ENCODE results near the gene HS6ST3.

HS6ST3 gene

GRCh38 chr13:96381681-96382080 is 291.8 kb downstream of the HS6ST3 start:
- H3K4me3 ChIP-seq (ENCODE audit: low read length): no peak overlapping the region
- no peaks in the 10 kb centered on the region for H3K79me2 ChIP-seq (ENCODE audit: control insufficient read depth, low read length)
- H3K9me3 ChIP-seq (ENCODE audit: control insufficient read depth, insufficient read depth, low read length): no peaks in the 10 kb centered on the region
- no peaks in the 10 kb centered on the region for H3K4me1 ChIP-seq (ENCODE audit: control insufficient read depth, low read length)
- H3K36me3 ChIP-seq (ENCODE audit: control insufficient read depth, low read length): no peaks in the 10 kb centered on the region
- H3K4me2 ChIP-seq (ENCODE audit: low read length): no peak overlapping the region
- H3K27ac ChIP-seq (ENCODE audit: low read depth, low read length): no peak overlapping the region
- no peaks in the 10 kb centered on the region for H3F3A ChIP-seq (ENCODE audit: control insufficient read depth, insufficient read depth)
- H4K20me1 ChIP-seq (ENCODE audit: control insufficient read depth, insufficient read depth, low read depth, low read length): no peaks in the 10 kb centered on the region
- no peak for TF ChIP-seq CTCF (IDR thresholded peaks at IDR 0.05; ENCODE audit: low read depth, low read length, poor library complexity, severe bottlenecking)
- TF ChIP-seq EZH2phosphoT487 (IDR thresholded peaks at IDR 0.05; ENCODE audit: borderline replicate concordance, low read length): no peak
- no peaks in the 10 kb centered on the region for H3K9me2 ChIP-seq (replicated peaks; ENCODE audit: control insufficient read depth, low read length)
- H3K27me3 ChIP-seq (ENCODE audit: control insufficient read depth, low read length): no peaks in the 10 kb centered on the region

- H3F3A ChIP-seq (ENCODE audit: control insufficient read depth, insufficient read depth): no peaks in the 10 kb centered on the region
- H3K79me2 ChIP-seq (ENCODE audit: control insufficient read depth, low read length): no peaks in the 10 kb centered on the region
- no peaks in the 10 kb centered on the region for H4K20me1 ChIP-seq (ENCODE audit: control insufficient read depth, insufficient read depth, low read depth, low read length)
- no peak overlapping the region for H3K27ac ChIP-seq (ENCODE audit: low read depth, low read length)
- no peaks in the 10 kb centered on the region for H3K9me3 ChIP-seq (ENCODE audit: control insufficient read depth, insufficient read depth, low read length)
- no peak overlapping the region for H3K4me2 ChIP-seq (ENCODE audit: low read length)
- H3K4me3 ChIP-seq (ENCODE audit: low read length): no peak overlapping the region
- no peaks in the 10 kb centered on the region for H3K27me3 ChIP-seq (ENCODE audit: control insufficient read depth, low read length)
- no peaks in the 10 kb centered on the region for H3K9me2 ChIP-seq (replicated peaks; ENCODE audit: control insufficient read depth, low read length)
- no peaks in the 10 kb centered on the region for H3K36me3 ChIP-seq (ENCODE audit: control insufficient read depth, low read length)
- no peaks in the 10 kb centered on the region for H3K4me1 ChIP-seq (ENCODE audit: control insufficient read depth, low read length)
- TF ChIP-seq EZH2phosphoT487 (IDR thresholded peaks at IDR 0.05; ENCODE audit: borderline replicate concordance, low read length) (no peak), CTCF (IDR thresholded peaks at IDR 0.05; ENCODE audit: low read depth, low read length, poor library complexity, severe bottlenecking) (no peak)
Observed at GRCh38 chr13:96388598-96388997, 298.7 kb downstream of the HS6ST3 start.

- no peaks in the 10 kb centered on the region for H3K9me3 ChIP-seq (ENCODE audit: control insufficient read depth, insufficient read depth, low read length)
- H3K36me3 ChIP-seq (ENCODE audit: control insufficient read depth, low read length): no peaks in the 10 kb centered on the region
- no peaks in the 10 kb centered on the region for H3K79me2 ChIP-seq (ENCODE audit: control insufficient read depth, low read length)
- H3K27me3 ChIP-seq (ENCODE audit: control insufficient read depth, low read length): no peaks in the 10 kb centered on the region
- H3K4me2 ChIP-seq (ENCODE audit: low read length): no peak overlapping the region
- no peak overlapping the region for H3K4me3 ChIP-seq (ENCODE audit: low read length)
- H4K20me1 ChIP-seq (ENCODE audit: control insufficient read depth, insufficient read depth, low read depth, low read length): no peaks in the 10 kb centered on the region
- H3K9me2 ChIP-seq (replicated peaks; ENCODE audit: control insufficient read depth, low read length): no peaks in the 10 kb centered on the region
- H3K27ac ChIP-seq (ENCODE audit: low read depth, low read length): no peak overlapping the region
- no peaks in the 10 kb centered on the region for H3K4me1 ChIP-seq (ENCODE audit: control insufficient read depth, low read length)
- no peaks in the 10 kb centered on the region for H3F3A ChIP-seq (ENCODE audit: control insufficient read depth, insufficient read depth)
- no peak for TF ChIP-seq EZH2phosphoT487 (IDR thresholded peaks at IDR 0.05; ENCODE audit: borderline replicate concordance, low read length)
- TF ChIP-seq CTCF (IDR thresholded peaks at IDR 0.05; ENCODE audit: low read depth, low read length, poor library complexity, severe bottlenecking): no peak
Observed at GRCh38 chr13:96391606-96392005, 301.7 kb downstream of the HS6ST3 start.

- H3K4me3 ChIP-seq (ENCODE audit: low read length): no peak overlapping the region
- no peak overlapping the region for H3K27ac ChIP-seq (ENCODE audit: low read depth, low read length)
- H3F3A ChIP-seq (ENCODE audit: control insufficient read depth, insufficient read depth): no peaks in the 10 kb centered on the region
- no peaks in the 10 kb centered on the region for H3K4me1 ChIP-seq (ENCODE audit: control insufficient read depth, low read length)
- no peak overlapping the region for H3K4me2 ChIP-seq (ENCODE audit: low read length)
- H3K9me3 ChIP-seq (ENCODE audit: control insufficient read depth, insufficient read depth, low read length): no peaks in the 10 kb centered on the region
- TF ChIP-seq EZH2phosphoT487 (IDR thresholded peaks at IDR 0.05; ENCODE audit: borderline replicate concordance, low read length): no peak
- no peaks in the 10 kb centered on the region for H4K20me1 ChIP-seq (ENCODE audit: control insufficient read depth, insufficient read depth, low read depth, low read length)
- H3K27me3 ChIP-seq (ENCODE audit: control insufficient read depth, low read length): no peaks in the 10 kb centered on the region
- H3K9me2 ChIP-seq (replicated peaks; ENCODE audit: control insufficient read depth, low read length): no peaks in the 10 kb centered on the region
- no peaks in the 10 kb centered on the region for H3K79me2 ChIP-seq (ENCODE audit: control insufficient read depth, low read length)
- no peaks in the 10 kb centered on the region for H3K36me3 ChIP-seq (ENCODE audit: control insufficient read depth, low read length)
Observed at GRCh38 chr13:96397807-96398206, 307.9 kb downstream of the HS6ST3 start.

All from DOHH2 (cell line).